ENCODE results near the gene FFAR3.

The FFAR3 gene

GRCh38 chr19:35344511-35345031, 13.7 kb upstream of the FFAR3 start:
- Histone ChIP-seq H3K9me3 (ENCODE audit: control insufficient read depth, insufficient read depth, low read length) (no peaks in the 10 kb centered on the region), H3K27ac (ENCODE audit: low read depth, low read length) (no peak overlapping the region), H3K4me3 (ENCODE audit: low read depth, low read length) (no peak overlapping the region), H3K9ac (ENCODE audit: low read depth, low read length) (no peak overlapping the region), H3K27me3 (ENCODE audit: control insufficient read depth, insufficient read depth, low read length) (no peaks in the 10 kb centered on the region), H3K36me3 (ENCODE audit: control insufficient read depth, insufficient read depth, low read length) (no peaks in the 10 kb centered on the region), H3K4me1 (ENCODE audit: control insufficient read depth, insufficient read depth, low read length) (no peaks in the 10 kb centered on the region)

- H3K4me3 ChIP-seq (ENCODE audit: low read depth, low read length): no peak overlapping the region
- H3K9me3 ChIP-seq (ENCODE audit: control insufficient read depth, insufficient read depth, low read length): no peaks in the 10 kb centered on the region
- H3K36me3 ChIP-seq (ENCODE audit: control insufficient read depth, insufficient read depth, low read length): no peaks in the 10 kb centered on the region
- no peaks in the 10 kb centered on the region for H3K4me1 ChIP-seq (ENCODE audit: control insufficient read depth, insufficient read depth, low read length)
- no peaks in the 10 kb centered on the region for H3K27me3 ChIP-seq (ENCODE audit: control insufficient read depth, insufficient read depth, low read length)
- H3K9ac ChIP-seq (ENCODE audit: low read depth, low read length): no peak overlapping the region
- no peak overlapping the region for H3K27ac ChIP-seq (ENCODE audit: low read depth, low read length)
These were observed 12.6 kb upstream of the FFAR3 start for GRCh38 chr19:35345671-35346111.

GRCh38 chr19:35346193-35347052, 11.8 kb upstream of the FFAR3 start:
- no peaks in the 10 kb centered on the region for H3K9me3 ChIP-seq (ENCODE audit: control insufficient read depth, insufficient read depth, low read length)
- no peaks in the 10 kb centered on the region for H3K36me3 ChIP-seq (ENCODE audit: control insufficient read depth, insufficient read depth, low read length)
- no peak overlapping the region for H3K27ac ChIP-seq (ENCODE audit: low read depth, low read length)
- H3K4me1 ChIP-seq (ENCODE audit: control insufficient read depth, insufficient read depth, low read length): no peaks in the 10 kb centered on the region
- H3K4me3 ChIP-seq (ENCODE audit: low read depth, low read length): no peak overlapping the region
- H3K9ac ChIP-seq (ENCODE audit: low read depth, low read length): no peak overlapping the region
- no peaks in the 10 kb centered on the region for H3K27me3 ChIP-seq (ENCODE audit: control insufficient read depth, insufficient read depth, low read length)

- H3K27ac ChIP-seq (ENCODE audit: low read depth, low read length): no peak within 1 kb of the TSS
- no peak within 1 kb of the TSS for H3K4me3 ChIP-seq (ENCODE audit: low read depth, low read length)
- no peaks in the 10 kb centered on the region for H3K36me3 ChIP-seq (ENCODE audit: control insufficient read depth, insufficient read depth, low read length)
- H3K9ac ChIP-seq (ENCODE audit: low read depth, low read length): no peak within 1 kb of the TSS
- H3K27me3 ChIP-seq (ENCODE audit: control insufficient read depth, insufficient read depth, low read length): no peaks in the 10 kb centered on the region
- no peaks in the 10 kb centered on the region for H3K9me3 ChIP-seq (ENCODE audit: control insufficient read depth, insufficient read depth, low read length)
- H3K4me1 ChIP-seq (ENCODE audit: control insufficient read depth, insufficient read depth, low read length): no peaks in the 10 kb centered on the region
These were observed 10.9 kb upstream of the FFAR3 start, which contains the start of gene FFAR1 for GRCh38 chr19:35347171-35347929. FFAR1 (plus strand) TSS chr19:35347902; CDS start chr19:35351552, 3,650 bp downstream.

- Histone ChIP-seq H3K4me3 (ENCODE audit: low read depth, low read length) (no peak overlapping the region), H3K9ac (ENCODE audit: low read depth, low read length) (no peak overlapping the region), H3K4me1 (ENCODE audit: control insufficient read depth, insufficient read depth, low read length) (0 out of 2 replicates have a peak, but pooled peaks cover 2% of the 10 kb centered on the region), H3K27ac (ENCODE audit: low read depth, low read length) (no peak overlapping the region), H3K27me3 (ENCODE audit: control insufficient read depth, insufficient read depth, low read length) (no peaks in the 10 kb centered on the region), H3K9me3 (ENCODE audit: control insufficient read depth, insufficient read depth, low read length) (no peaks in the 10 kb centered on the region), H3K36me3 (ENCODE audit: control insufficient read depth, insufficient read depth, low read length) (no peaks in the 10 kb centered on the region)
These were observed 10.3 kb upstream of the FFAR3 start for GRCh38 chr19:35347930-35348298.

- Histone ChIP-seq H3K4me1 (ENCODE audit: control insufficient read depth, insufficient read depth, low read length) (0 out of 2 replicates have a peak, but pooled peaks cover 2% of the 10 kb centered on the region), H3K36me3 (ENCODE audit: control insufficient read depth, insufficient read depth, low read length) (no peaks in the 10 kb centered on the region), H3K9ac (ENCODE audit: low read depth, low read length) (no peak overlapping the region), H3K27ac (ENCODE audit: low read depth, low read length) (no peak overlapping the region), H3K27me3 (ENCODE audit: control insufficient read depth, insufficient read depth, low read length) (no peaks in the 10 kb centered on the region), H3K4me3 (ENCODE audit: low read depth, low read length) (no peak overlapping the region), H3K9me3 (ENCODE audit: control insufficient read depth, insufficient read depth, low read length) (no peaks in the 10 kb centered on the region)
These were observed 9.2 kb upstream of the FFAR3 start for GRCh38 chr19:35348911-35349611.

GRCh38 chr19:35349614-35350521, 8.4 kb upstream of the FFAR3 start:
- Histone ChIP-seq H3K36me3 (ENCODE audit: control insufficient read depth, insufficient read depth, low read length) (no peaks in the 10 kb centered on the region), H3K27me3 (ENCODE audit: control insufficient read depth, insufficient read depth, low read length) (no peaks in the 10 kb centered on the region), H3K9ac (ENCODE audit: low read depth, low read length) (no peak overlapping the region), H3K4me1 (ENCODE audit: control insufficient read depth, insufficient read depth, low read length) (0 out of 2 replicates have a peak, but pooled peaks cover 2% of the 10 kb centered on the region), H3K9me3 (ENCODE audit: control insufficient read depth, insufficient read depth, low read length) (no peaks in the 10 kb centered on the region), H3K27ac (ENCODE audit: low read depth, low read length) (no peak overlapping the region), H3K4me3 (ENCODE audit: low read depth, low read length) (no peak overlapping the region)

GRCh38 chr19:35350591-35350990, 7.7 kb upstream of the FFAR3 start:
- no peaks in the 10 kb centered on the region for H3K9me3 ChIP-seq (ENCODE audit: control insufficient read depth, insufficient read depth, low read length)
- H3K36me3 ChIP-seq (ENCODE audit: control insufficient read depth, insufficient read depth, low read length): no peaks in the 10 kb centered on the region
- H3K4me3 ChIP-seq (ENCODE audit: low read depth, low read length): no peak overlapping the region
- no peaks in the 10 kb centered on the region for H3K27me3 ChIP-seq (ENCODE audit: control insufficient read depth, insufficient read depth, low read length)
- no peak overlapping the region for H3K9ac ChIP-seq (ENCODE audit: low read depth, low read length)
- H3K27ac ChIP-seq (ENCODE audit: low read depth, low read length): no peak overlapping the region
- 0 out of 2 replicates have a peak, but pooled peaks cover 2% of the 10 kb centered on the region for H3K4me1 ChIP-seq (ENCODE audit: control insufficient read depth, insufficient read depth, low read length)

- Histone ChIP-seq H3K27ac (ENCODE audit: low read depth, low read length) (no peak overlapping the region), H3K9ac (ENCODE audit: low read depth, low read length) (no peak overlapping the region), H3K27me3 (ENCODE audit: control insufficient read depth, insufficient read depth, low read length) (no peaks in the 10 kb centered on the region), H3K4me3 (ENCODE audit: low read depth, low read length) (no peak overlapping the region), H3K9me3 (ENCODE audit: control insufficient read depth, insufficient read depth, low read length) (no peaks in the 10 kb centered on the region), H3K36me3 (ENCODE audit: control insufficient read depth, insufficient read depth, low read length) (no peaks in the 10 kb centered on the region), H3K4me1 (ENCODE audit: control insufficient read depth, insufficient read depth, low read length) (0 out of 2 replicates have a peak, but pooled peaks cover 2% of the 10 kb centered on the region)
These were observed 6.7 kb upstream of the FFAR3 start for GRCh38 chr19:35351411-35352176.

All from HUES48 (cell line).